ENCODE measurements around the gene TIMM23B. TPM values are rescaled to one million over a fixed set of nuclear protein-coding genes. Genes with fewer than 3 reads are reported as not detected.

Gene TIMM23B, protein sequence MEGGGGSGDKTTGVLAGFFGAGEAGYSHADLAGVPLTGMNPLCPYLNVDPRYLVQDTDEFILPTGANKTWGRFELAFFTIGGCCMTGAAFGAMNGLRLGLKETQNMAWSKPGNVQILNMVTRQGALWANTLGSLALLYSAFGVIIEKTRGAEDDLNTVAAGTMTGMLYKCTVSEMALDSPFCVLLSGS
- total RNA-seq: 9.7 and 11.8 TPM in 2 replicates

DNA sequence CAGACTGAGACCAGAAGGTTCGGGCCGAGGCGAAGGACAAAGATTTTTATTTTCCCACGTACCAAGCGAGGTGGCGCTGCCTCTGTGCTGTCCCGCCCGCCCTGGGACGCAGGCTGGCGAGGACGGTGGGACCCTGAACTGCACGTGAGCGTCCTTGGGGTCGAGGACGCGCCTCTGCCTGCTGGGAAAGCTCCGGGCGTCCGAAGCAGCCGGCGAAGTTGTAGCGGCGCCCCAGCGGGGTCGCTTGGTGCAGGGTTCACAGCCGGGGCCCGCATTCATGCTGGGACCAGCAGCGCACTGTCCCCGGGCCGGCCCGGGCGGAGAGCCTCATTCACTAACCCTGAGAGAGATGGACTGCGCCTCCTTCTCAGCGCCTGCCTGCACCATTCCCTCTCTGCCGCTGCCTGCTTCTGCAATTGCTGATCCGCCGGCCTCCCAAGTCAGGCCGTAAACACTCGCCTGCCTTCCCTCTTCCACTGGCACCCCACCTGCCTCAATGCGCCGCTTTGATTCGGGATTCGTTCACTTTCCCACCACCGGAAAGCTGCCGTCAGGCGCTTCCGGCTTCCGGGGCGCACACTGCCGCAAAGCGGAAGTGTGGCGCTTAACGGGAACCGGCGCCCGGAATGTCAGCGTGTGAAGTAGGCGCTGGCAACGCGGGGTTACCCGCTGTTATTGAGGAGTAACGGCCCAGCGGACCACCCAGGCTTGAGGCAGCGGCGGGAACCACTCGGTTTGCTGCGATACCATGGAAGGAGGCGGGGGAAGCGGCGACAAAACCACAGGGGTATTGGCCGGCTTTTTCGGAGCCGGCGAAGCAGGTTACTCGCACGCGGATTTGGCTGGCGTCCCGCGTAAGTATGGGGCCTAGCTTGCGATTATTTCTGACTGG is at the start of gene TIMM23B, which contains the start of gene PARG:
Gene TIMM23B, plus strand, starts transcription at position 607 of the 892 bp plus-strand sequence. Its CDS starts 142 bp downstream, at position 749.
Gene PARG, minus strand, starts transcription at position 581 of the 892 bp plus-strand sequence. Its CDS starts 302 bp downstream, at position 279.

DNA sequence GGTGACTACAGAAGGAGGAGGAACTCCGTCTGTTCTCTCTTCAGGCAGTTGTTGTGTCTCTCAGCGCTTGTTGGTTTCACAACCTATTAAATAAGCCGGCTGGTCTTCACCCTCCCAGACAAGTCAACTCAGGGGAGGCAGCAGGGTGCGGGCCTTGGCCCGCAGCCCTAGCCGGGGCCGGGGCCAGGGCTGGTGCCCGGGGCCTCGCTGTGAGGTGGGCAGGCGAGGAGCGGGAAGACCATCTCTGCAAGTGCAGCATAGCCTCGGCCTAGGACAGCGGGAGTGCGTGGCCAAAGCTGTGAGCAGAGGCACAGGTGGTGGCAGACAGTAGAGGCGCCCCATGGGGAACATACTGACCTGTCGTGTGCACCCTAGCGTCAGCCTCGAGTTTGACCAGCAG is 46.5 kb downstream of the TIMM23B start, which contains the start of gene AGAP6:
Gene AGAP6, plus strand, starts transcription at position 31 of the 400 bp plus-strand sequence. Its CDS starts 310 bp downstream, at position 341.

Other genes with a start within 250 kb of the TIMM23B start
- under 0.01 and 0.17 TPM in 2 replicates for gene OGDHL, start 179.7 kb upstream of the TIMM23B start, total RNA-seq
- 14.9 and 15.6 TPM in 2 replicates for gene PARG, start within 50 bp of the TIMM23B start, total RNA-seq
- gene AGAP6, start 46.4 kb downstream of the TIMM23B start, total RNA-seq: 2.9 and 3.0 TPM in 2 replicates
- gene WASHC2A, start 125.9 kb downstream of the TIMM23B start, total RNA-seq: 19.7 and 21.1 TPM in 2 replicates